ENCODE results near the gene AASS. TPM values are rescaled to one million over a fixed set of nuclear protein-coding genes. Genes with fewer than 3 reads are reported as not detected.

AASS gene
- total and polyA plus RNA-seq, 10 of the 15 experiments (the other 5 are each of a cell fraction or from before 2014, with no cell fraction given), result 0.09 to 8.0 (median 0.39) TPM

- 0 out of 2 replicates have a peak, but pooled peaks have one; percentile 60 for TF ChIP-seq CBX5 (IDR thresholded peaks at IDR 0.05; ENCODE audit: low read depth)
- TF ChIP-seq SREBF1 (IDR thresholded peaks at IDR 0.05; ENCODE audit: low read length), result no peak
- DNase-seq (ENCODE audit: low read depth, low spot score) (no peak), FAIRE-seq (no peak), ATAC-seq (no peak)
- Histone ChIP-seq H3K9me3 (replicated peaks; ENCODE audit: control insufficient read depth, insufficient read depth, low read length) (no peaks in the 10 kb centered on the region; the same call in 2 of the 3 replicates), H3K4me3 (no peak overlapping the region), H3K4me2 (ENCODE audit: control insufficient read depth, insufficient read depth) (no peak overlapping the region), H3K79me2 (ENCODE audit: control insufficient read depth, insufficient read depth, low read length) (no peaks in the 10 kb centered on the region), H3K27ac (ENCODE audit: control insufficient read depth, insufficient read depth) (no peak overlapping the region), H3K36me3 (ENCODE audit: control insufficient read depth in 2 of 2, insufficient read depth in 2 of 2, low read length in 1 of 2) (no peaks in the 10 kb centered on the region), H2AFZ (ENCODE audit: control insufficient read depth, low read depth, low read length) (no peak overlapping the region), H4K20me1 (ENCODE audit: control insufficient read depth, insufficient read depth) (no peaks in the 10 kb centered on the region), H3K27me3 (replicated peaks in 1 of 2; ENCODE audit: control insufficient read depth in 2 of 2, insufficient read depth in 2 of 2, low read length in 1 of 2) (no peaks in the 10 kb centered on the region), H3K4me1 (ENCODE audit: control insufficient read depth, insufficient read depth, low read length) (no peaks in the 10 kb centered on the region), H3K9ac (ENCODE audit: control insufficient read depth, insufficient read depth, low read length) (no peak overlapping the region)
- ChIA-PET RAD21 (ENCODE audit: unreplicated experiment) (no interaction called here), CTCF (interaction anchor here (6.9 kb wide), 1 partner anchor 9 kb away, joined by 38 read pairs; no protein-coding TSS in a partner anchor), SMC1A (ENCODE audit: uncharacterized antibody, unreplicated experiment) (no interaction called here), POLR2A (no interaction called here)
- in situ Hi-C loops (cut with MboI), result no loop called here
- intact Hi-C loops (cut with micrococcal nuclease; ENCODE audit: unreplicated experiment), result no loop called here
- BruUV-seq (replicated peaks), result no TSS peak
These were observed 41.0 kb downstream of the AASS start for GRCh38 chr7:122103064-122103463.

DNA sequence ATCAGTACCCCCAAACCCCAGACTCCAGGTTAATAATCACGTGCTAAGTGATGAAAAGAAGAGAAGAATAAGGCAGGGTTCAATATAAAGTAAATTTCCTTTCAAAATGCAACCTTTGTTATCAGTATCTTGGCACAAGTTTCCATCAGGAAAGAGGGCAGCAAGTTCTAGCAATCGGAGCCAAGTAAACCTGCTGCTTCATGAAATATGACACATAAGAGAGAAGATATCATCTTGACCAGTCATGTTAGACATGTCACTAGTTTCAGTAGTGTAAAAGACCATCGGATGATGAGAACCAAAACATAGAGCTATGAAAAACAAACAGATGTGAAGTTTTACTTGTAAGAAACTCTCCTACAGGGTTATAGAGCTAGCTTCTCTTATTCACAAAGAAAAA, 44.0 kb downstream of the AASS start:
- SMC1A ChIA-PET (ENCODE audit: uncharacterized antibody, unreplicated experiment), result no interaction called here
- TF ChIP-seq CTCF (IDR thresholded peaks at IDR 0.05 in 2 of 3, conservative IDR thresholded peaks at IDR 0.05 in 1 of 3; ENCODE audit: control insufficient read depth in 2 of 3, extremely low read depth in 1 of 3, insufficient read depth in 1 of 3, low read depth in 3 of 3, low read length in 3 of 3) (no peak), SREBF2 (IDR thresholded peaks at IDR 0.05; ENCODE audit: low read length) (no peak), BMI1 (IDR thresholded peaks at IDR 0.05; ENCODE audit: borderline replicate concordance) (no peak), NR2C1 (IDR thresholded peaks at IDR 0.05) (no peak), FOS (IDR thresholded peaks at IDR 0.05; ENCODE audit: borderline replicate concordance, extremely low read depth, insufficient read length) (no peak), TCF3 (IDR thresholded peaks at IDR 0.05; ENCODE audit: borderline replicate concordance, insufficient read depth, low read depth, low read length) (no peak), ZNF24 (IDR thresholded peaks at IDR 0.05) (no peak), CBX3 (IDR thresholded peaks at IDR 0.05; ENCODE audit: borderline replicate concordance, low read depth) (no peak), EP300 (IDR thresholded peaks at IDR 0.05; ENCODE audit: borderline replicate concordance in 1 of 2, control insufficient read depth in 1 of 2, low read depth in 2 of 2, low read length in 2 of 2) (no peak), RAD51 (IDR thresholded peaks at IDR 0.05) (no peak), ZNF622 (IDR thresholded peaks at IDR 0.05) (no peak), ZSCAN29 (IDR thresholded peaks at IDR 0.05) (no peak), SMARCA5 (IDR thresholded peaks at IDR 0.05) (no peak), RBBP5 (conservative IDR thresholded peaks at IDR 0.05) (no peak), MEF2B (IDR thresholded peaks at IDR 0.05; ENCODE audit: partially characterized antibody, poor library complexity, severe bottlenecking) (no peak), SP1 (IDR thresholded peaks at IDR 0.05; ENCODE audit: low read depth, low read length) (no peak)
- no peaks in the 10 kb centered on the region for H3K4me1 ChIP-seq (ENCODE audit: control insufficient read depth, insufficient read depth, low read length)
- no peak overlapping the region for H3K4me3 ChIP-seq
- no peak for FAIRE-seq
- no peak overlapping the region for H3K9ac ChIP-seq (ENCODE audit: control insufficient read depth, insufficient read depth, low read length)
- no peaks in the 10 kb centered on the region; the same call in 2 of the 3 replicates for H3K9me3 ChIP-seq (replicated peaks; ENCODE audit: control insufficient read depth, insufficient read depth, low read length)
- intact Hi-C loops (cut with micrococcal nuclease; ENCODE audit: unreplicated experiment) (no loop called here), in situ Hi-C loops (cut with MboI) (no loop called here)
- RAD21 ChIA-PET (ENCODE audit: unreplicated experiment), result no interaction called here
- no peaks in the 10 kb centered on the region for H3K36me3 ChIP-seq (ENCODE audit: control insufficient read depth in 2 of 2, insufficient read depth in 2 of 2, low read length in 1 of 2)
- H2AFZ ChIP-seq (ENCODE audit: control insufficient read depth, low read depth, low read length), result no peak overlapping the region
- no peak overlapping the region for H3K27ac ChIP-seq (ENCODE audit: control insufficient read depth, insufficient read depth)
- WGBS (ENCODE audit: insufficient coverage, insufficient replicate concordance, low lambda C conversion rate, missing lambda C conversion rate), result 59% methylated on average over 3 of the region's 3 CpGs
- CTCF ChIA-PET, result no interaction called here
- no peaks in the 10 kb centered on the region for H3K27me3 ChIP-seq (replicated peaks in 1 of 2; ENCODE audit: control insufficient read depth in 2 of 2, insufficient read depth in 2 of 2, low read length in 1 of 2)
- no peaks in the 10 kb centered on the region for H4K20me1 ChIP-seq (ENCODE audit: control insufficient read depth, insufficient read depth)
- DNase-seq (ENCODE audit: low read depth, low spot score), result no peak
- no TSS peak for BruUV-seq (replicated peaks)
- no peaks in the 10 kb centered on the region for H3K79me2 ChIP-seq (ENCODE audit: control insufficient read depth, insufficient read depth, low read length)
- H3K4me2 ChIP-seq (ENCODE audit: control insufficient read depth, insufficient read depth), result no peak overlapping the region
- ATAC-seq, result no peak
- POLR2A ChIA-PET, result no interaction called here

All from GM12878 (cell line).